A549 (cell line): Measurements from ENCODE around the gene EML2.

Source experiments
- CTCF ChIP-seq: fragments of >200 bp; sonication (Bioruptor Twin); formaldehyde crosslinking; IDR thresholded peaks from 3 replicates; pipeline ENCODE4 v1.5.1; 2016
- E2F6 ChIP-seq: IDR thresholded peaks from 2 replicates; pipeline ENCODE4 v1.6.1; 2012; ENCODE audit warnings: low read depth, borderline replicate concordance
- EHF ChIP-seq: fragments of 250-450 bp; sonication (Bioruptor Pico); IDR thresholded peaks from 2 replicates; pipeline ENCODE4 v1.5.0; 2020; ENCODE audit warnings: mild to moderate bottlenecking
- EP300 ChIP-seq, 2 experiments: fragments of >200 bp; sonication (Bioruptor Twin); formaldehyde crosslinking; IDR thresholded peaks; 2 replicates in 1 of 2; 3 replicates in 1 of 2; pipeline ENCODE4 v1.6.1; 2016 to 2017
- FOSL2 ChIP-seq, 2 experiments: fragments of 450-650 bp in 1 of 2; fragments of >200 bp in 1 of 2; sonication (Bioruptor Twin) in 1 of 2; formaldehyde crosslinking; IDR thresholded peaks; 2 replicates each; pipeline versions ENCODE4 v1.5.0 to v1.6.1; 2016 to 2020; ENCODE audit warnings: mild to moderate bottlenecking in 1 of 2, moderate library complexity in 1 of 2
- HOXB5 ChIP-seq: fragments of 250-450 bp; sonication (Bioruptor Pico); IDR thresholded peaks from 2 replicates; pipeline ENCODE4 v1.5.0; 2020; ENCODE audit warnings: mild to moderate bottlenecking, moderate library complexity
- MAZ ChIP-seq: fragments of 150-350 bp; IDR thresholded peaks from 2 replicates; pipeline ENCODE4 v1.6.1; 2014; ENCODE audit warnings: antibody characterized with exemption, low read depth, low read length, borderline replicate concordance
- PBX3 ChIP-seq: IDR thresholded peaks from 2 replicates; pipeline ENCODE4 v1.6.1; 2012
- POLR2A ChIP-seq: IDR thresholded peaks from 2 replicates; pipeline ENCODE4 v1.6.1; 2012; ENCODE audit warnings: mild to moderate bottlenecking, low read length
- RAD21 ChIP-seq, 2 experiments: fragments of >200 bp in 1 of 2; sonication (Bioruptor Twin) in 1 of 2; formaldehyde crosslinking in 1 of 2; IDR thresholded peaks in 1 of 2; conservative IDR thresholded peaks in 1 of 2; 2 replicates in 1 of 2; 3 replicates in 1 of 2; pipeline ENCODE4 v1.6.1; 2012 to 2018; ENCODE audit warnings: inconsistent platforms in 1 of 2
- SMC3 ChIP-seq: fragments of >200 bp; sonication (Bioruptor Twin); formaldehyde crosslinking; IDR thresholded peaks from 3 replicates; pipeline ENCODE4 v1.6.1; 2018; ENCODE audit warnings: inconsistent platforms
- SREBF2 ChIP-seq: fragments of 450-650 bp; IDR thresholded peaks from 2 replicates; pipeline ENCODE4 v1.6.1; 2014; ENCODE audit warnings: mild to moderate bottlenecking, moderate library complexity

- TF ChIP-seq CTCF, result no peak
- no peak for TF ChIP-seq PBX3
- TF ChIP-seq POLR2A, result no peak
- no peak for TF ChIP-seq SREBF2
- no peak for TF ChIP-seq SMC3
- no peak for TF ChIP-seq E2F6
- no peak for TF ChIP-seq MAZ
- no peak for TF ChIP-seq FOSL2 (IDR thresholded peaks at IDR 0.05)
- no peak for TF ChIP-seq FOSL2 (CRISPR knock-in tag; IDR thresholded peaks at IDR 0.05)
- TF ChIP-seq EP300 (IDR thresholded peaks at IDR 0.05), result no peak
- no peak for TF ChIP-seq RAD21 (conservative IDR thresholded peaks at IDR 0.05 in 1 of 2, IDR thresholded peaks at IDR 0.05 in 1 of 2)
- TF ChIP-seq HOXB5 (CRISPR knock-in tag), result no peak
- no peak for TF ChIP-seq EHF (CRISPR knock-in tag)
Observed at GRCh38 chr19:45621389-45621788, 17.8 kb downstream of the EML2 start.
